DND-41 (cell line): ENCODE data around the gene NEDD4L.
A peak's percentile ranks its signal among the peaks of the same experiment; 100 is the strongest.
"Not testable (repeated sequence)": the region's sequence is repeated elsewhere in the genome, so short reads cannot be mapped to it uniquely, and the experiment has no call there.

ENCODE experiments used
- ATAC-seq: fragments of 200-7000 bp; cut with Tn5 transposase; 3 replicates; pipeline ENCODE4 v1.9.1; 2021; ENCODE audit warnings: low read depth; ENCODE audit not compliant: insufficient read depth
- DNase-seq: peaks from one replicate; pipeline ENCODE4 v3.0.0-alpha.2; 2020
- H2AFZ ChIP-seq: 2 replicates; pipeline ENCODE4 v1.6.0; 2012; ENCODE audit warnings: low read depth, low read length
- H3K27ac ChIP-seq: 2 replicates; pipeline ENCODE4 v1.5.1; 2012; ENCODE audit warnings: low read length, inconsistent platforms
- H3K27me3 ChIP-seq: fragments of 200-600 bp; sonication (generic); 2 replicates; pipeline ENCODE4 v1.6.0; 2012; ENCODE audit warnings: low read length, mild to moderate bottlenecking, inconsistent platforms; ENCODE audit not compliant: insufficient read depth, poor library complexity
- H3K36me3 ChIP-seq: 2 replicates; pipeline ENCODE4 v1.5.1; 2012; ENCODE audit warnings: low read length, inconsistent platforms; ENCODE audit not compliant: insufficient read depth
- H3K4me1 ChIP-seq: 2 replicates; pipeline ENCODE4 v1.5.1; 2012; ENCODE audit warnings: mild to moderate bottlenecking, low read length; ENCODE audit not compliant: insufficient read depth
- H3K4me2 ChIP-seq: 2 replicates; pipeline ENCODE4 v1.6.0; 2012; ENCODE audit warnings: mild to moderate bottlenecking, moderate library complexity, low read length, inconsistent platforms; ENCODE audit not compliant: insufficient read depth
- H3K4me3 ChIP-seq, 2 experiments: fragments of 200-600 bp in 1 of 2; shearing (Covaris generic) in 1 of 2; 2 replicates each; pipeline ENCODE4 v1.5.1; 2012 to 2016; ENCODE audit warnings: inconsistent platforms in 2 of 2, low read length in 2 of 2, mild to moderate bottlenecking in 2 of 2, low read depth in 1 of 2, moderate library complexity in 1 of 2
- H3K79me2 ChIP-seq: 2 replicates; pipeline ENCODE4 v1.6.0; 2012; ENCODE audit warnings: low read length, inconsistent platforms; ENCODE audit not compliant: insufficient read depth
- H3K9ac ChIP-seq: 2 replicates; pipeline ENCODE4 v1.6.0; 2012; ENCODE audit warnings: low read depth, mild to moderate bottlenecking, inconsistent platforms, low read length, moderate library complexity
- H3K9me3 ChIP-seq: 2 replicates; pipeline ENCODE4 v1.5.1; 2012; ENCODE audit warnings: low read length, moderate library complexity, mild to moderate bottlenecking, inconsistent platforms; ENCODE audit not compliant: insufficient read depth, severe bottlenecking
- H4K20me1 ChIP-seq: 2 replicates; pipeline ENCODE4 v1.6.0; 2012; ENCODE audit warnings: low read length; ENCODE audit not compliant: insufficient read depth
- CTCF ChIP-seq: IDR thresholded peaks from 2 replicates; pipeline ENCODE4 v1.5.1; 2012; ENCODE audit warnings: borderline replicate concordance, low read length, moderate library complexity, mild to moderate bottlenecking; ENCODE audit not compliant: poor library complexity, severe bottlenecking; ENCODE audit errors: extremely low read depth
- EZH2 ChIP-seq: IDR thresholded peaks from 3 replicates; pipeline ENCODE4 v1.6.1; 2012; ENCODE audit warnings: borderline replicate concordance, low read depth, mild to moderate bottlenecking, moderate library complexity, low read length, inconsistent platforms; ENCODE audit not compliant: severe bottlenecking

NEDD4L gene

GRCh38 chr18:58043491-58044369 lies at the start of gene NEDD4L:
NEDD4L (plus strand) TSS chr18:58044226; CDS start chr18:58044661, 435 bp downstream.
- Histone ChIP-seq H4K20me1 (0 out of 2 replicates have a peak, but pooled peaks cover 4% of the 10 kb centered on the region), H3K79me2 (no peaks in the 10 kb centered on the region), H2AFZ (peak within 1 kb of the TSS; percentile 88), H3K9me3 (no peaks in the 10 kb centered on the region), H3K4me1 (peaks cover 28% of the 10 kb centered on the region), H3K27ac (peak within 1 kb of the TSS; percentile 52; the same call in 1 of the 2 replicates), H3K4me3 (peak within 1 kb of the TSS; percentile 38 to 64), H3K9ac (peak within 1 kb of the TSS; percentile 64), H3K36me3 (no peaks in the 10 kb centered on the region), H3K27me3 (peaks cover 6% of the 10 kb centered on the region), H3K4me2 (peak within 1 kb of the TSS; percentile 69)
- peak; percentile 85 for ATAC-seq
- peak; percentile 81 for TF ChIP-seq CTCF
- TF ChIP-seq EZH2, result no peak
- peak; percentile 84 for DNase-seq

GRCh38 chr18:57995331-57995730 lies 48.7 kb upstream of the NEDD4L start:
- H3K27me3 ChIP-seq, result peaks cover 14% of the 10 kb centered on the region
- ATAC-seq (no peak), DNase-seq (no peak)
- H3K4me1 ChIP-seq, result no peaks in the 10 kb centered on the region
- H3K79me2 ChIP-seq, result no peaks in the 10 kb centered on the region
- H3K9me3 ChIP-seq, result no peaks in the 10 kb centered on the region
- no peak overlapping the region for H2AFZ ChIP-seq
- no peak overlapping the region for H3K9ac ChIP-seq
- no peak overlapping the region for H3K4me3 ChIP-seq
- H3K36me3 ChIP-seq, result no peaks in the 10 kb centered on the region
- no peak overlapping the region for H3K27ac ChIP-seq
- no peak overlapping the region for H3K4me2 ChIP-seq
- TF ChIP-seq CTCF, result no peak
- H4K20me1 ChIP-seq, result no peaks in the 10 kb centered on the region

- H3K9me3 ChIP-seq, H3K79me2 ChIP-seq, ATAC-seq, H3K4me1 ChIP-seq, H2AFZ ChIP-seq, H3K27ac ChIP-seq, H3K36me3 ChIP-seq, H3K9ac ChIP-seq, H3K4me3 ChIP-seq, H4K20me1 ChIP-seq, DNase-seq, H3K4me2 ChIP-seq: not testable (repeated sequence)
- peaks cover 14% of the 10 kb centered on the region for H3K27me3 ChIP-seq
Observed at GRCh38 chr18:57996894-57997293, 47.1 kb upstream of the NEDD4L start.

DNA sequence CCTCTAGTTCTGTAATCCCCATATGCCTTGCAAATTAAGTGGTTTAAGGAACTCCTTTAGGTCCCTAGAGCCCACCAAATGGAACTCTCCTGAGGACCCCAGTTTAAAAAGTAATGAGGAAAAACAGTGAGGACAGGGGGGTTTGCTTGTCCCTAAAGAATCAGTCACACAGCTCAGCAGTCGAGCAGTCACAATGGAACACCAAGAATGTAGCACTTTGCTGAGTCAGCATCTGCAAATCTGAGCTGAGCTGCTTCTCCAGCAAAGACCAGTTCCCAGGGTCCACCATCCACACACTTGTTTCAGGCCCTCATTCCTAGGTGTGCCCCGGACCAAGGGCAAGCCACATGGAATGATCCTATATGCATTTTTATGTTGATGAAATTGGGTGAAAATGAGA lies 46.2 kb upstream of the NEDD4L start:
- Histone ChIP-seq H3K27me3 (peaks cover 18% of the 10 kb centered on the region), H3K4me2 (no peak overlapping the region), H3K9ac (no peak overlapping the region), H3K9me3 (no peaks in the 10 kb centered on the region), H4K20me1 (no peaks in the 10 kb centered on the region), H2AFZ (no peak overlapping the region), H3K27ac (no peak overlapping the region), H3K79me2 (no peaks in the 10 kb centered on the region), H3K4me3 (no peak overlapping the region), H3K4me1 (no peaks in the 10 kb centered on the region), H3K36me3 (no peaks in the 10 kb centered on the region)
- ATAC-seq (no peak), DNase-seq (no peak)
- TF ChIP-seq EZH2 (no peak), CTCF (no peak)
